ENCODE results near the gene TRPC1.

GRCh38 chr3:142837526-142837925 is 113.7 kb downstream of the TRPC1 start:
- no peak for TF ChIP-seq YY1 (IDR thresholded peaks at IDR 0.05; ENCODE audit: insufficient read depth, insufficient read length)
- no peak for TF ChIP-seq SUZ12 (IDR thresholded peaks at IDR 0.05; ENCODE audit: extremely low read depth, insufficient read depth, insufficient read length)

All from NT2/D1 (cell line).